Activated naive CD4-positive, alpha-beta T cell treated with anti-CD3 and anti-CD28 coated beads, Interleukin-2, amount 50 U/mL, for 72 hours (primary cell): Measurements from ENCODE around the gene INSC. TPM values are rescaled to one million over a fixed set of nuclear protein-coding genes. Genes with fewer than 3 reads are reported as not detected.

Experiments
- ATAC-seq, 2 donors: fragments of 150-1000 bp; cut with Tn5 transposase; 2 replicates each; pipeline ENCODE4 v1.10.0; 2021; ENCODE audit warnings: mild to moderate bottlenecking in 2 of 2, moderate library complexity in 2 of 2
- DNase-seq, 2 donors: peaks; one replicate each; pipeline ENCODE4 v3.0.0; 2021 to 2022; ENCODE audit warnings: low spot score in 2 of 2
- H3K27ac Mint-ChIP-seq, 2 donors: one replicate each; pipeline ENCODE4 v1.8.0; 2022; ENCODE audit warnings: mild to moderate bottlenecking in 2 of 2, mixed read lengths in 2 of 2
- H3K36me3 Mint-ChIP-seq, 2 donors: one replicate each; pipeline ENCODE4 v1.8.0; 2022; ENCODE audit warnings: mixed read lengths in 2 of 2
- H3K9me3 Mint-ChIP-seq, 2 donors: one replicate each; pipeline ENCODE4 v1.8.0; 2022; ENCODE audit warnings: mixed read lengths in 2 of 2
- total RNA-seq, 2 donors: library from RNA; stranded (reverse); gene quantifications; one replicate each; pipeline ENCODE4 v1.2.3, GENCODE V29; 2022

Gene INSC
- total RNA-seq, 2 donors from 2014 or later = 0.36 to 1.4 TPM

DNA sequence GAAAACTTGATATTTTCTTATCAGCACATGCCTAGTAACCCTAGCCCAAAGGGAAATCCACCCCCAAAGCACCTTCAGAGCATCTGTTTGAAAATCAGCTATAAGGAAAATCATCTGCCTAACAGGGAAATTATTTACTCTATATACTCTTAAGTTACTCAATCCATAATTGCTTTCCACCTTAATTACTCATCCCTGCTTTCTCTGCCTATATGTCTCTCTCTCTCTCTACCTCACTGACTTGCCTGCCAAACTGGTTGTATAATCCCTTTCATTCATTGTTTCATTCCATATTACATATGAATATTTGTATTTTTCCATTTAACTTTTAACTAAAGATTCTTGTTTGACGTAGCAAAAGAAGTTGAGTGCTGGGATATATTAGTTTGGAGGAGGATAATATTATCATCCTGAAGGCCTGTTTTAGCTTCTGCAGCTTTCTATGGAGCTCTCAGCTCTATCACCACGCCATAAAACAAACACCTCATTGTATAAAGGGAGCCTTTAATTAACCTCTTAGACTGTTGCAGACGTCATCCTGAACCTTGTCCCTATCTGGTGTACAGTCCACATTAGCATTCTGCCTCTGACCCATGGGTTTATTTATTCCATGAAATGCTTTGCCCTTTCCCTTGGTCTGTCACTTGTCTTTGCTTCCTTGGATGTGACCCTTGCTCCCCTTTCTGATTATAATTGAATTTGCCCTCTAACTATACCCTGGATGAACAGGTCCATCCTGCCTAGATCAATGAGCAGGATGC is 98.9 kb downstream of the INSC start:
- no peak for ATAC-seq
- no peak for DNase-seq
- Mint-ChIP-seq H3K9me3 (no peaks in the 10 kb centered on the region), H3K27ac (no peak overlapping the region), H3K36me3 (no peaks in the 10 kb centered on the region)

DNA sequence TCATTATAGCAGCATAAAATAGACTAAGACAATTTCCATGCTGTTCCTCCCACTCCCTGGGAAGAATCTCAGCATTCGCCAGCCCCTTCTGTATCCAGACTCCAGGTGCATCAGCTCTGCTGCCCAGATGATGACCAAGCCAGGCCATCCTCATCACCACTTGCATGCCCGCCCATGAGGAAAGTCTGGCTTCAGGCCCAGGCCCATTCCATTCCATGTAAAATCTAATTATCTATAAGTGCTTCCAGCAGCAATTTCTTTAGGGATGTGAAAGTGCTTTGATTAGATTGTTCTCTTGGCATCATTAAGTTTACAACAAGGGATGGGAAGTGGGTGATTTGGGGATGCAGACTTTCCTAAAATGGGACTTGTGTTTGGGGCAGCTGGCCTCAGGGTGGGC is 100.3 kb downstream of the INSC start:
- ATAC-seq (no peak), DNase-seq (no peak)
- Mint-ChIP-seq H3K9me3 (no peaks in the 10 kb centered on the region), H3K36me3 (no peaks in the 10 kb centered on the region), H3K27ac (no peak overlapping the region)

DNA sequence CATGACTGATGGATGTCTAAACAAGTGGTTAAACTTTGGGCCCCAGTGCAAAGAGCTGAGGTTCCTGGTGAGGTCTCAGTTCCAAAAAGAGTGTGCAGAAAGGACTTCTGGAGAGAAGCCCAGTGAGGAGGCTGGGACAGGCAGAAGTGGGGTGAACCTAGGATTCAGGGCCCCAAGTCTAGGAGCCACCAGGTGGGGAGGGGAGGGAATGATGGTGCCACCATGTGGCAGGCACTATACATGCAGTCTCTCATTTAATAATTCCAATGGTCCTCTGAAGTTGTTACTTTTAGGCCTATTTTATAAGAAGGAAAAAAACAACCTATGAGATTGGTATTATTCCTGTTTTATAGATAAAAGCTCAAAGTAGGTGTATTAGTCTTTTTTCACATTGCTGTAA is 102.0 kb downstream of the INSC start:
- peak in 1 of 2 donors; percentile 7 for DNase-seq

DNA sequence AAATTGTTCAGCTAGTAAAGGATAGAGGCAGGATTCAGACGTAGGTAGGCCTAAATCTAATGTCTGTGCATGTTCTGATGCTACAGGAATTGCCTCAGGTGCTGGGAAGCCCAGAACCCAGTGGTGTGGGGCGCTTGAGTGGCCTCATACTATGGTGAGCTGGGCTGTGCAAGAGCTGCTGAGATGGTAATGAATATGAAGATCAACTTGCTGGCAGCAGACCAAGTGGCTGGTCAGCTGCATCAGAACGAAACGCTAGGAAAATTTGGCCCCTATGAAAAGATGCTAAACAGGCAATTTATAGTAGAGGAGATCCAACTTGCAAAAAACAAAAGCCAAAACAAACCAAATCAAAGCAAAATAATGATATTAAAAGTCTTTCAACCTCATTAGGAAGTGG is 102.7 kb downstream of the INSC start:
- no peak overlapping the region for H3K27ac Mint-ChIP-seq
- DNase-seq = no peak
- H3K9me3 Mint-ChIP-seq = no peaks in the 10 kb centered on the region

More for the DNA sequence above, 102.0 kb downstream of the INSC start:
- Mint-ChIP-seq H3K27ac (no peak overlapping the region), H3K36me3 (no peaks in the 10 kb centered on the region), H3K9me3 (no peaks in the 10 kb centered on the region)
- ATAC-seq = peak in 1 of 2 donors; percentile 46

DNA sequence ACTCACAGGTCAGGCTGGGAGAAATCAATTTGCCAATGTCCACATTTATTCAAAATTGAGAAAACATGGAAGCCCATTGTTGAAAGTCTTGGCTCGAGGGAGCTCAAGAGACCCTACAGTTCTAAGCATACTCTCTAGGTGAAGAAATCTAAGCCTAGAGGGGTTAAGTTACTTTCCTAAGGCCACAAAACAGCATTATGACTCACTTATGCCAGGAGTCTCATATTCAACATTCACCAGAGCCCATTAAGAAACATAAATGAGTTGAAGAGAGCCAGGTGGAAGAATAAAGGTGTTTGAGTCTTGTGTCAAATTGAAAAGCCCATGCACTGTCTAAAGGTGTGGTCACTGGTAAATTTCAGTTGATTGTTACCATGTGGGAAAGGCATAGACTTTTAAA is 108.1 kb downstream of the INSC start:
- no peak for ATAC-seq
- DNase-seq = no peak
- Mint-ChIP-seq H3K27ac (no peak overlapping the region), H3K36me3 (no peaks in the 10 kb centered on the region), H3K9me3 (no peaks in the 10 kb centered on the region)

More for the DNA sequence above, 102.7 kb downstream of the INSC start:
- no peak for ATAC-seq
- no peaks in the 10 kb centered on the region for H3K36me3 Mint-ChIP-seq

DNA sequence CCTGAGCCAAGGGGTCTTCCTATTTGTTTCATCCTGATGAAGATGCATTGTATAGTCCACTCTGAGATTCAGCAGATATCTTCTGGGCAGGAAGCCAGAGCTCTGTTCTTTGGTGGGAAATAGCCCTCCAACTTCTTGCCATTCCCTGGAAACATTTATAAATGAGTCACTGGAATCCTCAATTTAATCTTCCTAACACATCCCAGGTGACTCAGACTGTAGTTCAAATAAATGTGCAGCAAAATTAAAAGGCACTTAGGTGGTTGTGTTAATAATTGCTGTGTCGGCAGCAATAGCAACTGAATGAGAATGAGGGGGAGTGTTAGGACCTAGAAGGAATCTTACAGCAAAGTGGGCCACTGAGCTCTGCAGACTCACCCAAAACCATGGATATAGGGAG is 108.6 kb downstream of the INSC start:
- Mint-ChIP-seq H3K27ac (no peak overlapping the region), H3K36me3 (no peaks in the 10 kb centered on the region), H3K9me3 (no peaks in the 10 kb centered on the region)
- DNase-seq (no peak), ATAC-seq (no peak)

DNA sequence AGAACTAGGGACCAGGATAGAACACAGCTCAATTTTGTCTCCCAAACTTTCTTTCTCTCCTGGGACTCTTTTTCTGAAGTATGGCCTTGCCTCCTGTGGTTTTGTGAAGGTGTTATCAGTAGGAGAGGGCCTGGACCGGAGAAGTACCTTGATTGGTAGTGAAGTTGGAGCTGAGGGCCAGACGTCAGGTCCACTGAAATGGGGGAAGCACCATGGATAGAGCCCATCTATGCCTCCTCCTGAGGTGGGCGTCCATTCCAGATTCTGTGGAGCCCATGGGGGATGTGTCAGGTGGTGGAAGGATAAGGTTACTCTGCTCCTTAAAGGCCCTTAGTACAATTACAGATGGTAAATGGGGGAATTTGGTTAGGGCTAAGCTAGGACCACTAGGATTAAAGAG is 109.7 kb downstream of the INSC start:
- Mint-ChIP-seq H3K36me3 (no peaks in the 10 kb centered on the region), H3K9me3 (no peaks in the 10 kb centered on the region), H3K27ac (no peak overlapping the region)
- DNase-seq = no peak
- no peak for ATAC-seq

DNA sequence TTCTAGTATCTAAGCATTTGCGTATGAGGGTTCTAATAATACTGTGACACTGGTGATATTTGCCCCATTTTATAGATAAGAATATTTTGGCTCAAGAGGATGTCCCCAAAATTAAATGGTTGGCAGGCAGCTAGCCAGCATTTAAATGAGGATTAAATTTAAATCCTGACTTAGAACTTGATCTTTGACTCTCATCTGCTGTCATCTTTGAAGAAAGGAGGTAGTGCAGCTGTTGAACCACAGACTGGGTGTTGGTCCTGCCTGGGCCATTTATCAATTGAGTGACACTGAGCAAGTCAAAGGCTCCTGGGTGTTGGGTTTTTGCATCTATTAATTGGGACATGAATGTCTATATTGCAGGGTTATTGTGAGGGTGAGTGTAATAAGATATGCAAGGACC is 112.3 kb downstream of the INSC start:
- ATAC-seq (no peak), DNase-seq (no peak)
- Mint-ChIP-seq H3K9me3 (no peaks in the 10 kb centered on the region), H3K36me3 (no peaks in the 10 kb centered on the region), H3K27ac (no peak overlapping the region)

DNA sequence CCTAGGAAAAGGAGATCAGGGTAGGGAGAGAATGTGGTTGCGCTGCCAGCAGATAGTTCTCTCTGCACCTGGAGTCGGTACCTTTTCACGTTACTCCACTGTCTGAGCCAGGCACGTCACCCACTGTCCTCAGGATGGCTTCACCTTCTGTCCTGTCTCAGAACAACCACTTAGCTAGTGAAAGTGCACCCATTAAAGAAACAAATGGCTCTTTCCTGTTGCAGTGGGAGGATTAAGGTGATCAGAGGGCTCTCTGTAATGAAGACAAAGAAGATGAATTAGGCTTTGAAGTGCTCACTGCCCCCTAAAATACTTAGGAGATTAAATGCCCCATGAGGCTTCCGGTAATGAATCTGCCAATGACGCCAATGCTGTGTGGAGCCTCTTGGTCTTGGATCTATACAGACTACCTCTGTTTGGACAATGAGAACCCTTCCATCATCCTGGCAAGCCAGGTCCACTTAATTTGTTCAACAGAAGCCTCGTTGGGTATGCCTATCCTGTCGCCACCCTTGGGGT is 113.7 kb downstream of the INSC start:
- ATAC-seq (no peak), DNase-seq (no peak)
- H3K36me3 Mint-ChIP-seq = no peaks in the 10 kb centered on the region
- H3K9me3 Mint-ChIP-seq = no peaks in the 10 kb centered on the region
- no peak overlapping the region for H3K27ac Mint-ChIP-seq

DNA sequence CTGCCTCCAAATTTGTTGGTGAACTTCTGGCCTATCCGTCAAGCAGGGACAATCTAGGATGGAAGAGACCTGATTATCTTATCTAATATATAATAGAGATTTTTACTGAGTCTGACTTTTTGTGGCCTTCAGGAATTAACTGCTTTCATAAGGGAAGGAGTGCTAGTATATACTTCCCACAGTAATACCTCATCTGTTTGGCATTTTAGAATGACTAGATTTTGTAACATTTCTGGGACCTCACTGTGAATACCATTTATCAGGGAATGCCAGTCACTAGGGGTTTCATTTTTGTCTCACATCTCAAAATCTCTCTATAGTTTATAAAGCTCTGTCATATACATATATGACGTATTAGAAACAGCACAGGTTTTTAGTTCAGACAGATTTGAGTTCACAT is 114.3 kb downstream of the INSC start:
- H3K9me3 Mint-ChIP-seq = no peaks in the 10 kb centered on the region
- no peaks in the 10 kb centered on the region for H3K36me3 Mint-ChIP-seq
- H3K27ac Mint-ChIP-seq = no peak overlapping the region
- DNase-seq = no peak
- ATAC-seq = no peak

DNA sequence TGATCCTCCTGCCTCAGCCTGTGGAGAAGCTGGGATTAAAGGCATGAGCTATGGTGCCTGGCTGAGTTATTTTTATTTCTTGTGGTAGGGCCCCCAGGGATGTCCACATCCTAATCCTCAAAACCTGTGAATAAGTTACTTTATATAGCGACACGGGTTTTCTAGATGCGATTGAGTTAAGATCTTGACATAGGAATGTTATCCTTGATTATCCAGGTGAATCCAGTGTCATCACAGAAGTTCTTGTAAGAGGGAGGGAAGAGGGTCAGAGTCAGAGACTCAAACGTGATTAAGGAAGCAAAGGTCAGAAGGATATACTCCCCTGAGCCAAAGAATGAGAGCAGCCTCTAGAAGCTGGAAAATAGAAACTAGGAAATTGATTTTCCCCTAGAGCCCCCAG is 117.8 kb downstream of the INSC start:
- ATAC-seq (no peak), DNase-seq (no peak)
- H3K9me3 Mint-ChIP-seq = no peaks in the 10 kb centered on the region
- H3K36me3 Mint-ChIP-seq = no peaks in the 10 kb centered on the region
- no peak overlapping the region for H3K27ac Mint-ChIP-seq

DNA sequence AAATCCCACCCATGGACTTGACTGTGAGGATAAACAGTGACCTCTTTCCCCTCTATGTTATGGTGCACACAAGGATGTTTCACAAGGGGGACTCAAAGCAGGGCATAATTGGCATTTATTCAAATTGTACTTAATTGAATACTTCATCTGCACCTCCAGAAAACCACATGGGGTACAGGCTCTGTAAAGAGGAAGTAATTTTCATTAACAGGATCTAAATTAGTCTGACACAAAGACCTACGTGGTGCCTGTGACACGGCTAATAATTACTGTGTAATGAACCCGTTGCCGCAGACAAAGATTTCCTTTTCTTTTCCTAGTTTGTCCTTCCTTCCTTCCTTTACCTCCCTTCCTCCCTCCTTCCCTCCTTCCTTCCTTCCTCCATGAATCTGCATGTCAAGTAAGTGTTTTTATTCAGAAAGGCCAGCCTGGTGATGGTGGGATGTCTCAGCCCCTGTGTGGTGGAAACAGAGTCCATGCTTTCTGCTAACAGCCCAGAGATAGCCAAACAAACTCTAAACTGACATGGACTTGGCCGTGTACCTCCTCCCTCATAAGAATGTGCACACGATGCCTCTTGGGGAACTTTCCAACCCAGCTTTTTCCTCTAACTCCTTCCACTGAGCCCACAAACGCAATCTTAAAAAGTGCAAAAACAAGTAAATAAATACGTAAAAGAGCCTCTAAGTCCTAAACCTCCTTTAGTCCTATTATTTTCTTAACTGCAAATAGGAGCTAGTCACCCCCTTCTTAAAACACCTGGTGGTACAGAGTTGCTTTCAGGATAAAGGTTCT is 118.8 kb downstream of the INSC start:
- no peaks in the 10 kb centered on the region for H3K36me3 Mint-ChIP-seq
- no peak overlapping the region for H3K27ac Mint-ChIP-seq
- H3K9me3 Mint-ChIP-seq = peaks cover 0 to 4% of the 10 kb centered on the region in 2 donors
- ATAC-seq (no peak), DNase-seq (no peak)

DNA sequence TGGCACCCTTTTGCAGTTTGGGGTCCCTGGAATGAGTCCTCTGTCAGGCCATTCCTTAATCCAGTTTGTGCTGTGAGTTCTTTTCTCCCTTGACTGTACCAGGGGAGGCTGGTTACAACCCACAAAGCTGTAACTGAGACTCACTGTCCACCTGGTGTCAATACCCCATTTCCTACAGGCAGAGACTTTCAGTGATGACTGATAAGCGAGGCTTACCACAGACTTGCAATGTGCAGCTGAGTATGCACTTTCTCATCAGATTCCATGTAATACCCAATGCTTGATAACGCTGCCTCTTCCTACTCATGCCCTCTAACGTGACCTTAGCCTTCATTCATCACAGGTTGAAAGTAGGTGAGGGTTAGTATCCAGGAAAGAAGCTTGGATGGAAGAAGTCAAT is 120.1 kb downstream of the INSC start:
- Mint-ChIP-seq H3K27ac (no peak overlapping the region), H3K9me3 (peaks cover 0 to 4% of the 10 kb centered on the region in 2 donors), H3K36me3 (no peaks in the 10 kb centered on the region)
- no peak for DNase-seq
- ATAC-seq = no peak

DNA sequence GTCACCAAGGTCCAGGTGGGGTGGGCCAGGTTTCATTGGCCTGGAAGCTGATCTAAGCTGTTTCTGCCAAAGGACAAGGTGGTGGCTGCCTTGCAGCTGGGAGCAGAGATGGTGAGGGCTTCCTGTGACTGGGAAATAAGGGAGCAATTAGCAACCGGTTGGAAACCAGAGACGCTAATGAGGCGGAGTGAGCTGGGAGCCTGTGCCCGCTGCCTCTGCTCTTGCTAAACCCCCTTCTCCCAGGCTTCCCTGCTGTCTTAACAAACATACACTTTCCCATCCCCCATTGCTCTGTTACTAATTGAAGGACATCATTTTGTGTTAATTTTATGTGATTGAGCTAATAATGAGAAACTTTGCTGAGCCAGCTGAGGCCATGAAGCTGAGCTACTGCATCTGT is 121.8 kb downstream of the INSC start:
- Mint-ChIP-seq H3K27ac (no peak overlapping the region), H3K9me3 (peaks cover 0 to 4% of the 10 kb centered on the region in 2 donors), H3K36me3 (no peaks in the 10 kb centered on the region)
- DNase-seq (no peak), ATAC-seq (no peak)

DNA sequence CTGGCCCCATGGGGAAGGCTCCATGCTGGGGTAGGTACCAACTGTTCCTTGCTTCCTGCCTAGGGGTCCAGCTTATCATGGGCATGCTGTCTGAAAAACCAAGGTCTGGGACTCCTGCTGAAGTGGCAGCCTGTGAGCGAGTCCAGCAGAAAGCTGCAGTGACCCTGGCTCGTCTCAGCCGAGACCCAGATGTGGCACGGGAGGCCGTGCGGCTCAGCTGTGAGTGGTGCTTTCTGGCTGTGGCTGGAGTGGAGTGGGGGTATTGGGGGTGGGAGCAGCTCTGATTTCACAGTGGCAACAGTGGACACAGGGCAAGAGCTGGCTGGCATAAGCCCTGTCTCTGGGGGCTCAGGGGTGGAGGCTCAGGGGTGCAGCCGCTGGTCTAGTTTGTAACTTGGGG is 124.1 kb downstream of the INSC start:
- DNase-seq (no peak), ATAC-seq (no peak)
- Mint-ChIP-seq H3K27ac (no peak overlapping the region), H3K36me3 (no peaks in the 10 kb centered on the region), H3K9me3 (peaks cover 0 to 4% of the 10 kb centered on the region in 2 donors)

DNA sequence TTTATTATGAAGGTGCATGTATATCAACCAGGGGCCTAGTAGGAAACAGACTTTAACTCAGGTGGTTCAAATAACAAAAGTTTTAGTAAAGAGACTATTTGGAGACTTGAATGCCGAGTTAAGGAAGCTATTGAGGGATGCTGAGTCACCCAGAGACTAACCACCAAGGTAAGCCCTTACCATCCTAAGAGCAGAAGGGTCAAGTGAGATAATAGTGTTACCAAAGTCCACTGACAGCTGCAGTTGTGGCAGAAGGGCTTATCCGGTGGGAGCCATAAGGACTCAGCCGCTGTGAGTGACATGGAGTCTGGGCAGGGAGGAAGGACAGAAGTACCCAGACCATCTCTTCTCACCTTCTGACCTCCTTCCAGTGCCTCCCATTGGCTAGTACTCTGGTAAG is 134.0 kb downstream of the INSC start:
- Mint-ChIP-seq H3K9me3 (no peaks in the 10 kb centered on the region), H3K27ac (no peak overlapping the region), H3K36me3 (no peaks in the 10 kb centered on the region)
- DNase-seq = no peak
- no peak for ATAC-seq

DNA sequence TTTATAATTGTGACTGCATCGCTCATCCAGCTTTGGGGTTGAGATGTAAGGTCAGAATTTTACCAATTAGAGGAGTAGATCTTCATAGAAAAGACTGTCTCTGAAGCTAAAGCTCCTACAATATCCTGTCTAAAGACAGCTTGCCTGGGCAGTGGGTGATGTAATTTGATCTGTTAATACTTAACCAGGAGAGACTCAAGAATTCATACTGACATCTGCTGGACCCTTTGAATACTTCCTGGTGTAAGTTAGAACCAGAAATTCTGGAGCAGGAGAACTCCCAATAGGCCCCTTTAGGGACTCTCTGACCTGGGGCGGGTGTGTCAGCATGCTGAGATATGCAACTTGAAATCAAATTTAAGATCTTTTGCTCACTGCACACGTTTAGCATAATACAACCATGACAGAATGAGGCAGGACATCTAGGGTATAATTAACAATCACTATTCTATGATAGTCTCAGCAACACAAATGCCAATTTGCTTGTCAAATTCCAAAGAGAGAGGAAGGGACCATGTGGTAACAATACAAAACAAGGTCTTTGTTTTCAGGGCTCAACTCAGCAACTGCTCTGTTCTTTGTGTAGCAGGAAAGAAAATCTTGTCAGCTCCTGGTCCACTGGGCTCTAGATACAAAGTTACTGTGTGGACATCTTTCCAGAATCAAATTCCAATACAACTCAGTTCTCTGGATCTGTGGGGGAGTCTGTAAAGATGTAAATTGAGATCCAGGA is 143.9 kb downstream of the INSC start:
- no peak for DNase-seq
- Mint-ChIP-seq H3K27ac (no peak overlapping the region), H3K36me3 (no peaks in the 10 kb centered on the region), H3K9me3 (no peaks in the 10 kb centered on the region)
- ATAC-seq = no peak
